ENCODE data around the gene NUDT12.

- TF ChIP-seq CTCF (IDR thresholded peaks at IDR 0.05; ENCODE audit: low read depth, low read length) (no peak), POLR2A (IDR thresholded peaks at IDR 0.05; ENCODE audit: extremely low read depth, insufficient read length) (no peak), MAX (IDR thresholded peaks at IDR 0.05; ENCODE audit: low read depth, low read length) (no peak)
Observed at GRCh38 chr5:103572454-103572853, 9.9 kb upstream of the NUDT12 start.
